SH-SY5Y (cell line): Measurements from ENCODE around the gene TFEB.

Experiments
- GATA2 ChIP-seq: IDR thresholded peaks from 2 replicates; pipeline ENCODE4 v1.6.1; 2011; ENCODE audit warnings: mild to moderate bottlenecking, low read depth, low read length
- GATA3 ChIP-seq: IDR thresholded peaks from 2 replicates; pipeline ENCODE4 v1.6.1; 2011; ENCODE audit warnings: low read depth, mild to moderate bottlenecking, low read length, moderate library complexity

- TF ChIP-seq GATA3, result no peak
- no peak for TF ChIP-seq GATA2
Measured at GRCh38 chr6:41756354-41756753, 20.9 kb upstream of the TFEB start.
